CD14-positive monocyte (primary cell): ENCODE measurements around the gene FUT4. TPM values are rescaled to one million over a fixed set of nuclear protein-coding genes. Genes with fewer than 3 reads are reported as not detected.
"Not testable (repeated sequence)": the region's sequence is repeated elsewhere in the genome, so short reads cannot be mapped to it uniquely, and the experiment has no call there.

ENCODE experiments used
- DNase-seq, 3 donors: peaks; one replicate each; pipeline ENCODE4 v3.0.0-alpha.2; 2011 to 2022
- H2AFZ ChIP-seq: 2 replicates; pipeline ENCODE4 v1.6.0; 2012; ENCODE audit warnings: mild to moderate bottlenecking, low read depth, low read length, inconsistent platforms; ENCODE audit not compliant: insufficient read depth, poor library complexity, severe bottlenecking
- H3K27ac ChIP-seq, 2 donors: 1 replicate in 1 of 2; 2 replicates in 1 of 2; pipeline ENCODE4 v1.5.1; 2012 to 2013; ENCODE audit warnings: low read length in 2 of 2, control low read depth in 1 of 2, inconsistent platforms in 1 of 2, low read depth in 1 of 2, mild to moderate bottlenecking in 1 of 2
- H3K27me3 ChIP-seq, 2 donors: one replicate each; pipeline versions ENCODE4 v1.6.0 to v1.6.1; 2011 to 2013; ENCODE audit warnings: low read length in 2 of 2; ENCODE audit not compliant: control insufficient read depth in 2 of 2, insufficient read depth in 2 of 2
- H3K36me3 ChIP-seq, 2 donors: replicated peaks in 1 of 2; 1 replicate in 1 of 2; 2 replicates in 1 of 2; pipeline versions ENCODE4 v1.5.1 to v1.6.1; 2012 to 2013; ENCODE audit warnings: low read length in 2 of 2, control low read depth in 1 of 2, inconsistent platforms in 1 of 2, mild to moderate bottlenecking in 1 of 2; ENCODE audit not compliant: insufficient read depth in 2 of 2, control insufficient read depth in 1 of 2
- H3K4me1 ChIP-seq, 2 donors: 1 replicate in 1 of 2; 2 replicates in 1 of 2; pipeline versions ENCODE4 v1.5.1 to v1.6.1; 2012 to 2013; ENCODE audit warnings: low read length in 2 of 2, control low read depth in 1 of 2, inconsistent platforms in 1 of 2, mild to moderate bottlenecking in 1 of 2, moderate library complexity in 1 of 2; ENCODE audit not compliant: insufficient read depth in 2 of 2, control insufficient read depth in 1 of 2
- H3K4me2 ChIP-seq: replicated peaks from 2 replicates; pipeline ENCODE3; 2012; ENCODE audit warnings: low read length, moderate library complexity, mild to moderate bottlenecking; ENCODE audit not compliant: poor library complexity, severe bottlenecking; ENCODE audit errors: extremely low read depth
- H3K4me3 ChIP-seq, 3 experiments: fragments of 200-600 bp in 1 of 3; sonication (generic) in 1 of 3; replicated peaks in 1 of 3; 1 replicate in 2 of 3; 2 replicates in 1 of 3; pipeline ENCODE4 v1.5.1; 2011 to 2013; ENCODE audit warnings: low read length in 3 of 3, mild to moderate bottlenecking in 3 of 3, control low read depth in 2 of 3, low read depth in 2 of 3, inconsistent platforms in 1 of 3, moderate library complexity in 1 of 3
- H3K79me2 ChIP-seq: 2 replicates; pipeline ENCODE4 v1.6.0; 2012; ENCODE audit warnings: mild to moderate bottlenecking, control low read depth, inconsistent platforms, low read length, moderate library complexity; ENCODE audit not compliant: insufficient read depth
- H3K9ac ChIP-seq: 2 replicates; pipeline ENCODE4 v1.6.0; 2017; ENCODE audit warnings: low read length, mild to moderate bottlenecking; ENCODE audit not compliant: insufficient read depth, poor library complexity, severe bottlenecking
- H3K9me3 ChIP-seq, 2 donors: replicated peaks in 1 of 2; 1 replicate in 1 of 2; 2 replicates in 1 of 2; pipeline versions ENCODE4 v1.5.1 to v1.6.1; 2012 to 2013; ENCODE audit warnings: low read length in 2 of 2, control low read depth in 1 of 2; ENCODE audit not compliant: control insufficient read depth in 1 of 2, insufficient read depth in 1 of 2
- H4K20me1 ChIP-seq: 2 replicates; pipeline ENCODE4 v1.6.0; 2012; ENCODE audit warnings: mild to moderate bottlenecking, low read length, control low read depth, moderate library complexity; ENCODE audit not compliant: insufficient read depth
- H3K27ac Mint-ChIP-seq, 7 donors: one replicate each; pipeline ENCODE4 v1.8.0; 2020; ENCODE audit warnings: mild to moderate bottlenecking in 7 of 7, mixed read lengths in 7 of 7, moderate library complexity in 6 of 7, inconsistent platforms in 2 of 7
- H3K27me3 Mint-ChIP-seq, 3 donors: one replicate each; pipeline ENCODE4 v1.8.0; 2021 to 2022; ENCODE audit warnings: low read depth in 3 of 3, mild to moderate bottlenecking in 3 of 3, mixed read lengths in 3 of 3, moderate library complexity in 3 of 3, inconsistent platforms in 1 of 3
- H3K36me3 Mint-ChIP-seq, 2 donors: one replicate each; pipeline ENCODE4 v1.8.0; 2020; ENCODE audit warnings: mixed read lengths in 2 of 2, inconsistent platforms in 1 of 2, mild to moderate bottlenecking in 1 of 2
- H3K4me1 Mint-ChIP-seq: one replicate; pipeline ENCODE4 v1.8.0; 2020; ENCODE audit warnings: mild to moderate bottlenecking, mixed read lengths
- H3K4me3 Mint-ChIP-seq, 2 donors: one replicate each; pipeline ENCODE4 v1.8.0; 2020; ENCODE audit warnings: mild to moderate bottlenecking in 2 of 2, mixed read lengths in 2 of 2, moderate library complexity in 1 of 2
- H3K9me3 Mint-ChIP-seq, 7 donors: one replicate each; pipeline ENCODE4 v1.8.0; 2020 to 2022; ENCODE audit warnings: mixed read lengths in 7 of 7, mild to moderate bottlenecking in 6 of 7, moderate library complexity in 6 of 7, inconsistent platforms in 2 of 7
- CTCF ChIP-seq: fragments of 200-600 bp; IDR thresholded peaks from one replicate; pipeline ENCODE4 v1.8.0; 2022; ENCODE audit warnings: antibody characterized with exemption, mild to moderate bottlenecking
- WGBS: methylation state at CpG from one replicate; pipeline ENCODE4 v1.1.5; 2013; ENCODE audit warnings: missing lambda C conversion rate; ENCODE audit not compliant: insufficient coverage; 5-methylcytosine and 5-hydroxymethylcytosine counted together
- intact Hi-C, 2 donors: fragments of 100-400 bp; cut with micrococcal nuclease; formaldehyde crosslinking; loops; one replicate each; pipeline versions ENCODE4 v1.15.0 to v1.15.1; 2023
- polyA plus RNA-seq, 3 donors: library from polyadenylated mRNA; depleted of rRNA in 1 of 3; unstranded in 2 of 3; stranded (reverse) in 1 of 3; fragments of 300-500 nt in 2 of 3; fragments of >200 nt in 1 of 3; fragmentation: Illumina TruSeq in 2 of 3; gene quantifications; 1 replicate in 2 of 3; 2 replicates in 1 of 3; pipeline ENCODE4 v1.2.3, GENCODE V29; 2012 to 2021

The FUT4 gene
- polyA plus RNA-seq, 3 donors, result 5.4 to 19.9 (median 6.5) TPM

GRCh38 chr11:94501522-94501921, 42.2 kb upstream of the FUT4 start:
- Histone ChIP-seq H3K27me3 (no peaks in the 10 kb centered on the region), H4K20me1 (no peaks in the 10 kb centered on the region), H3K9ac (no peak overlapping the region), H3K36me3 (peaks cover 44 to 56% of the 10 kb centered on the region in 2 donors), H3K4me1 (no peaks in the 10 kb centered on the region), H2AFZ (no peak overlapping the region), H3K79me2 (no peaks in the 10 kb centered on the region), H3K4me2 (no peak overlapping the region), H3K4me3 (no peak overlapping the region), H3K9me3 (no peaks in the 10 kb centered on the region), H3K27ac (no peak overlapping the region)
- no peaks in the 10 kb centered on the region for H3K9me3 Mint-ChIP-seq
- peaks cover 49 to 51% of the 10 kb centered on the region in 2 donors for H3K36me3 Mint-ChIP-seq
- no peaks in the 10 kb centered on the region for H3K4me1 Mint-ChIP-seq
- no peak overlapping the region for H3K4me3 Mint-ChIP-seq
- TF ChIP-seq CTCF, result no peak
- intact Hi-C loops, result loop anchor here (5.0 to 10.0 kb wide), 3 partner anchors 177 to 319 kb away; no protein-coding TSS in a partner anchor
- no peak overlapping the region for H3K27ac Mint-ChIP-seq
- H3K27me3 Mint-ChIP-seq, result no peaks in the 10 kb centered on the region
- DNase-seq, result no peak
- WGBS, result no CpG with 5 or more reads among the region's 2 CpGs

GRCh38 chr11:94504689-94505293, 38.9 kb upstream of the FUT4 start:
- Histone ChIP-seq H3K9me3 (no peaks in the 10 kb centered on the region), H3K27me3 (no peaks in the 10 kb centered on the region), H2AFZ (no peak overlapping the region), H3K4me1 (peaks cover 3 to 8% of the 10 kb centered on the region in 2 donors), H3K4me3 (no peak overlapping the region), H3K9ac (no peak overlapping the region), H3K27ac (no peak overlapping the region), H4K20me1 (no peaks in the 10 kb centered on the region), H3K4me2 (no peak overlapping the region), H3K36me3 (peaks cover 11 to 23% of the 10 kb centered on the region in 2 donors), H3K79me2 (no peaks in the 10 kb centered on the region)
- intact Hi-C loops, result loop anchor here (5.0 to 10.0 kb wide), 4 partner anchors 177 to 322 kb away; no protein-coding TSS in a partner anchor
- H3K36me3 Mint-ChIP-seq, result peaks cover 20% of the 10 kb centered on the region in 2 donors
- H3K9me3 Mint-ChIP-seq, result no peaks in the 10 kb centered on the region
- H3K27me3 Mint-ChIP-seq, result peaks cover 0 to 3% (median 0%) of the 10 kb centered on the region in 3 donors
- TF ChIP-seq CTCF, result peak; percentile 82
- no peak overlapping the region for H3K4me3 Mint-ChIP-seq
- no peak overlapping the region for H3K27ac Mint-ChIP-seq
- peak; percentile 33 to 58 (median 45) for DNase-seq
- peaks cover 9% of the 10 kb centered on the region for H3K4me1 Mint-ChIP-seq
- WGBS, result no CpG with 5 or more reads among the region's 3 CpGs

- peaks cover 7 to 12% of the 10 kb centered on the region in 2 donors for H3K36me3 Mint-ChIP-seq
- intact Hi-C loops, result loop anchor here (5.0 to 10.0 kb wide), 3 partner anchors 179 to 322 kb away; no protein-coding TSS in a partner anchor
- H3K9me3 Mint-ChIP-seq, H3K4me3 Mint-ChIP-seq, H3K4me1 ChIP-seq, H3K27ac Mint-ChIP-seq, H3K4me3 ChIP-seq, H2AFZ ChIP-seq, H3K36me3 ChIP-seq, H3K4me2 ChIP-seq, H3K9me3 ChIP-seq, H4K20me1 ChIP-seq, H3K27me3 ChIP-seq, H3K27ac ChIP-seq, H3K9ac ChIP-seq, H3K27me3 Mint-ChIP-seq, H3K4me1 Mint-ChIP-seq, H3K79me2 ChIP-seq: not testable (repeated sequence)
- 100% methylated on average over 3 of the region's 5 CpGs for WGBS
- DNase-seq, result peak in 1 of 3 donors; percentile 22
These were observed 37.2 kb upstream of the FUT4 start for GRCh38 chr11:94506513-94506912.
